Heart left ventricle (tissue), 16 donors: ENCODE results near the gene BEST4. TPM values are rescaled to one million over a fixed set of nuclear protein-coding genes. Genes with fewer than 3 reads are reported as not detected.
A peak's percentile ranks its signal among the peaks of the same experiment; 100 is the strongest.

ENCODE experiments used
- ATAC-seq, 4 donors: fragments of 200-7000 bp; cut with Tn5 transposase; one replicate each; pipeline ENCODE4 v1.9.1; 2020 to 2022; ENCODE audit warnings: moderate library complexity in 4 of 4, mild to moderate bottlenecking in 3 of 4, moderate number of reproducible peaks in 1 of 4
- DNase-seq, 5 donors: peaks; one replicate each; pipeline ENCODE4 v3.0.0-alpha.2; 2020
- H3K27ac ChIP-seq, 12 donors: fragments of 200-600 bp; sonication (generic) in 4 of 12; one replicate each; pipeline versions ENCODE4 v1.5.0 to v1.8.0; 2016 to 2022; ENCODE audit warnings: mild to moderate bottlenecking in 2 of 12
- H3K27me3 ChIP-seq, 9 donors: fragments of 200-600 bp; sonication (generic) in 2 of 9; one replicate each; pipeline versions ENCODE4 v1.5.1 to v1.8.0; 2016 to 2022; ENCODE audit warnings: mild to moderate bottlenecking in 3 of 9
- H3K36me3 ChIP-seq, 9 donors: fragments of 200-600 bp; sonication (generic) in 2 of 9; one replicate each; pipeline versions ENCODE4 v1.5.0 to v1.8.0; 2018 to 2022; ENCODE audit warnings: mild to moderate bottlenecking in 2 of 9
- H3K4me1 ChIP-seq, 12 donors: fragments of 200-600 bp; sonication (generic) in 4 of 12; one replicate each; pipeline versions ENCODE4 v1.5.0 to v1.8.0; 2016 to 2022; ENCODE audit warnings: mild to moderate bottlenecking in 3 of 12
- H3K4me3 ChIP-seq, 12 donors: fragments of 200-600 bp; sonication (generic) in 4 of 12; one replicate each; pipeline versions ENCODE4 v1.5.0 to v1.8.0; 2017 to 2022; ENCODE audit warnings: mild to moderate bottlenecking in 9 of 12, moderate library complexity in 4 of 12
- H3K9me3 ChIP-seq, 12 donors: fragments of 200-600 bp; sonication (generic) in 4 of 12; one replicate each; pipeline versions ENCODE4 v1.5.0 to v1.8.0; 2016 to 2022; ENCODE audit warnings: mild to moderate bottlenecking in 1 of 12
- POLR2A ChIP-seq, 2 donors: fragments of 450-650 bp; IDR thresholded peaks; one replicate each; pipeline ENCODE4 v1.6.1; 2017; ENCODE audit warnings: antibody characterized with exemption in 2 of 2, mild to moderate bottlenecking in 2 of 2, moderate library complexity in 2 of 2
- WGBS, 4 donors: extraction: QIAGEN DNeasy Blood & Tissue Kit in 2 of 4; methylation state at CpG; one replicate each; pipeline versions ENCODE4 v1.1.5 to v1.1.7; 2013 to 2018; 5-methylcytosine and 5-hydroxymethylcytosine counted together
- intact Hi-C, 10 donors: fragments of 100-400 bp; cut with DNase I; formaldehyde crosslinking; loops; one replicate each; pipeline versions ENCODE4 v1.11.1 to v1.14.2; 2022
- polyA plus RNA-seq, 2 donors: library from polyadenylated mRNA; stranded (reverse); fragments of 200-250 nt; gene quantifications; one replicate each; pipeline ENCODE4 v1.2.3, GENCODE V29; 2013
- total RNA-seq, 9 donors: library from RNA; depleted of rRNA in 2 of 9; stranded (reverse); fragments of >200 nt in 2 of 9; fragmentation: NEBNext Ultra II Directional in 3 of 9; extraction: Animal tissue kit (Norgen Biotek cat#: 25700) in 3 of 9; gene quantifications; one replicate each; pipeline versions ENCODE4 v1.1.0 to v1.2.4, GENCODE V29; 2016 to 2023
- TF ChIP-seq, protein P1 (sequence below), 12 donors: fragments of 200-600 bp; sonication (generic) in 4 of 12; IDR thresholded peaks; one replicate each; pipeline versions ENCODE4 v1.5.0 to v1.8.0; 2018 to 2022; ENCODE audit warnings: antibody characterized with exemption in 12 of 12, mild to moderate bottlenecking in 5 of 12
- donor health status: ischemic (EF 13 %, LVEDD 7.1; RV severe dilation, severe dysfunction).
- donor health status: healthy with polysubstance abuse.
- donor health status: DM: no; HTN: yes; CAD: no.
- donor health status: DM: no; HTN: no; CAD: no.
- donor health status: ischemic (EF 25% LVEDD 6.9; RV normal size, moderate dysfunction).
- donor health status: ischemic (EF 25% LVEDD 5.7; RV mildly dilated, moderate dysfunction).
- donor health status: healthy.
- donor health status: DM: yes; HTN: yes; CAD: no.
- donor health status: ischemic (EF 35%, LVEDD 5.7; RV mildly dilated, moderate dysfunction).
- donor health status: nonischemic (EF 11% LVEDD 7.7; RV severe dilation, severe dysfunction).
- donor health status: DM: yes; HTN: yes; CAD: no.
- donor health status: PGD.
- donor health status: ischemic (EF 29% LVEDD 5.4; RV normal size, mild dysfunction).
- donor health status: nonischemic (EF 23%, LVEDD 6.1; RV moderate dilation, normal function).

The BEST4 gene
- total and polyA plus RNA-seq, 11 donors: 0.06 to 0.32 (median 0.11) TPM; not detected in 6

DNA sequence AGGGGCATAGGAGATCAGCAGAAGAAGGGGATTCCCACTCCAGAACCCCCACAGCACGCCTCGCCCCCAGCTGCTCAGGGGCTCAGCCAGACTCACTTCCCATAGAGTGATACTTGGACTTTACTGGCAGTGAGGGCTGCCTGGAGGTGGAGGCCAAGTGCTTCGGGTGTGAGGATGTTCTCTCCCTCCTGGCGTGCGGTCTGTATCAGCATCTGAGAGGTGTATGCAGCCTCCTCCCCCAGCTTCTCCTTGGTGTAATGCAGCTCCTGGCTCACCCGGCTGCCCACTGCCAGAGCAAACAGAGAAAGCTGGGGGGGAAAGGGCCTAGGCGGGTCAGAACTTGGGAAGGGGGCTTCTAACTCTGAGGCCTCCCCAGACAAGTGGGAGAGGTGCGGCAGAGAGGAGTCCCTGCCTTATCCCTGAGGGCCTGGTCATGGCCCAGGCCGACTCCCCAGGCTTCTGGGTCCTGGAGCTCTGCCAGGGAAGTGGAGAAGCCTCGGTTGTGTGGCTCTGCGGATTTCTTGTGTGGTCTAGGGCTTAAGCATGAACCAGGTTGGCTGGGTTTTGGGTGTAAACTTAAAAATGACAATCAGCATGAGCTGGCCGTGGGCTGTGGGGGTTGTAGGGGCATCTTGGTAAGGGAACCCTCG is 44.2 kb upstream of the BEST4 start:
- Histone ChIP-seq H3K27ac (no peak overlapping the region), H3K27me3 (no peaks in the 10 kb centered on the region), H3K4me1 (peaks cover 0 to 23% (median 3%) of the 10 kb centered on the region in 12 donors), H3K36me3 (no peaks in the 10 kb centered on the region), H3K9me3 (no peaks in the 10 kb centered on the region), H3K4me3 (no peak overlapping the region)
- no peak for DNase-seq
- ATAC-seq: no peak
- intact Hi-C loops: loop anchor here in 4 of 10 donors (5.0 to 10.0 kb wide), 5 partner anchors 35 to 180 kb away; partner anchors contain the start of genes BEST4 (in 1 of the 4), EIF2B3 (in 1 of the 4), HECTD3 (in 1 of the 4) and UROD (in 1 of the 4)
- WGBS, 4 donors: 76 to 80% (median 79%) methylated on average over 13 of the region's 13 CpGs
- TF ChIP-seq, protein P1, sequence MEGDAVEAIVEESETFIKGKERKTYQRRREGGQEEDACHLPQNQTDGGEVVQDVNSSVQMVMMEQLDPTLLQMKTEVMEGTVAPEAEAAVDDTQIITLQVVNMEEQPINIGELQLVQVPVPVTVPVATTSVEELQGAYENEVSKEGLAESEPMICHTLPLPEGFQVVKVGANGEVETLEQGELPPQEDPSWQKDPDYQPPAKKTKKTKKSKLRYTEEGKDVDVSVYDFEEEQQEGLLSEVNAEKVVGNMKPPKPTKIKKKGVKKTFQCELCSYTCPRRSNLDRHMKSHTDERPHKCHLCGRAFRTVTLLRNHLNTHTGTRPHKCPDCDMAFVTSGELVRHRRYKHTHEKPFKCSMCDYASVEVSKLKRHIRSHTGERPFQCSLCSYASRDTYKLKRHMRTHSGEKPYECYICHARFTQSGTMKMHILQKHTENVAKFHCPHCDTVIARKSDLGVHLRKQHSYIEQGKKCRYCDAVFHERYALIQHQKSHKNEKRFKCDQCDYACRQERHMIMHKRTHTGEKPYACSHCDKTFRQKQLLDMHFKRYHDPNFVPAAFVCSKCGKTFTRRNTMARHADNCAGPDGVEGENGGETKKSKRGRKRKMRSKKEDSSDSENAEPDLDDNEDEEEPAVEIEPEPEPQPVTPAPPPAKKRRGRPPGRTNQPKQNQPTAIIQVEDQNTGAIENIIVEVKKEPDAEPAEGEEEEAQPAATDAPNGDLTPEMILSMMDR (IDR thresholded peaks at IDR 0.05): no peak
- TF ChIP-seq POLR2A (IDR thresholded peaks at IDR 0.05): no peak

DNA sequence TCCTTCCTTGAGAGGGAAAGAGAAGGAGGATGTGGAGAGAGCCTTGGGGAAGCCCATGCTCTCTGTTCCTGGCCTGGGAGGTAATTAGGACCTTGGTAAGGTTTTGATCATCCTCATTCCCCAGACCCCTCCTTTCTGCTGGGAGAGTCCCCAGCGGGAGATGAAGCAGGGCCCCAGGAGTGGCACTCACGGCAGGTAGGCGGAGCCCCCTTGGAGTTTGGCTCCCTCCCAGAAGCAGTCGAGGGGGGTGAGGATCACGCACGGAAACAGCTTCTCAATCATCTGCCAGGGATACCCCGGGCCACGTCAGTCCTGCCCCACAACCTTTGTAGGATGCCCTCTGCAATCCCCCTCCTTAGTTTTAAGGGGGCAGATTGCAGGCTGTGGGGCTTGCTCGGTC is 43.5 kb upstream of the BEST4 start:
- Histone ChIP-seq H3K27ac (no peak overlapping the region), H3K4me3 (no peak overlapping the region), H3K36me3 (no peaks in the 10 kb centered on the region), H3K27me3 (no peaks in the 10 kb centered on the region), H3K4me1 (peaks cover 0 to 29% (median 3%) of the 10 kb centered on the region in 12 donors), H3K9me3 (no peaks in the 10 kb centered on the region)
- intact Hi-C loops: loop anchor here in 4 of 10 donors (5.0 to 10.0 kb wide), 5 partner anchors 34 to 181 kb away; partner anchors contain the start of genes BEST4 (in 1 of the 4), EIF2B3 (in 1 of the 4), HECTD3 (in 1 of the 4) and UROD (in 1 of the 4)
- ATAC-seq (no peak), DNase-seq (no peak)
- TF ChIP-seq, protein P1 (IDR thresholded peaks at IDR 0.05): no peak
- no peak for TF ChIP-seq POLR2A (IDR thresholded peaks at IDR 0.05)
- whole genome bisulfite sequencing, 4 donors: 58 to 61% (median 59%) methylated on average over 9 of the region's 9 CpGs

DNA sequence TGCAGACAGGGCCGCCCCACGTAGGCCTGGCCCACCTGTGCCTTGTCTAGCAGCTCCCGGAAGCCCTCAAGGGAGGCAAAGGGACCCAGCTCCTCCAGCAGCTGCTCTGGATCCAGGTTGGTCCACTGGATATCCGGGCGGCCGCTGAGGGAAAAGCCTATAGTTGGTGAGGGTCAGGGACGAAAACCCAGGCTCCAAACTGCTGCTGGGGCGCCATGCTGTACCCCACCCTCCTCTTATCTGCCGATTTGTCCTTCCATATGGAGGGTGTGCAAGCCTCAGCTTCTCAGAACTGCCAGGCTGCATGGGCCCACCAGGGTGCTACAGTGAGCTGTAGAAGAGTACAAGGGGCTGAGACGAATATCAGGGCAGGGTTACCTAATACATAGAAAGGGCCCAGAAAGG is 42.9 kb upstream of the BEST4 start:
- TF ChIP-seq, protein P1 (IDR thresholded peaks at IDR 0.05): no peak
- no peak for TF ChIP-seq POLR2A (IDR thresholded peaks at IDR 0.05)
- intact Hi-C loops: loop anchor here in 4 of 10 donors (5.0 to 10.0 kb wide), 5 partner anchors 34 to 181 kb away; partner anchors contain the start of genes BEST4 (in 1 of the 4), EIF2B3 (in 1 of the 4), HECTD3 (in 1 of the 4) and UROD (in 1 of the 4)
- H3K36me3 ChIP-seq: no peaks in the 10 kb centered on the region
- no peaks in the 10 kb centered on the region for H3K9me3 ChIP-seq
- WGBS, 4 donors: 82 to 97% (median 91%) methylated on average over 6 to 10 of the region's 10 CpGs
- no peak for ATAC-seq
- H3K27me3 ChIP-seq: no peaks in the 10 kb centered on the region
- DNase-seq: peak in 1 of 5 donors; percentile 9
- peaks cover 0 to 32% (median 7%) of the 10 kb centered on the region in 12 donors for H3K4me1 ChIP-seq
- H3K27ac ChIP-seq: no peak overlapping the region
- H3K4me3 ChIP-seq: no peak overlapping the region
